Loucy (cell line): Measurements from ENCODE around the gene ATP10A.

Experiments
- EZH2phosphoT487 ChIP-seq: fragments of 200-600 bp; IDR thresholded peaks from 2 replicates; pipeline ENCODE4 v1.6.1; 2018; ENCODE audit warnings: antibody characterized with exemption, mild to moderate bottlenecking, moderate library complexity, borderline replicate concordance
- TF ChIP-seq, protein P1 (sequence below): fragments of 200-600 bp; sonication (generic); conservative IDR thresholded peaks from 2 replicates; pipeline ENCODE4 v1.5.1; 2014; ENCODE audit warnings: mild to moderate bottlenecking, antibody characterized with exemption, low read length

DNA sequence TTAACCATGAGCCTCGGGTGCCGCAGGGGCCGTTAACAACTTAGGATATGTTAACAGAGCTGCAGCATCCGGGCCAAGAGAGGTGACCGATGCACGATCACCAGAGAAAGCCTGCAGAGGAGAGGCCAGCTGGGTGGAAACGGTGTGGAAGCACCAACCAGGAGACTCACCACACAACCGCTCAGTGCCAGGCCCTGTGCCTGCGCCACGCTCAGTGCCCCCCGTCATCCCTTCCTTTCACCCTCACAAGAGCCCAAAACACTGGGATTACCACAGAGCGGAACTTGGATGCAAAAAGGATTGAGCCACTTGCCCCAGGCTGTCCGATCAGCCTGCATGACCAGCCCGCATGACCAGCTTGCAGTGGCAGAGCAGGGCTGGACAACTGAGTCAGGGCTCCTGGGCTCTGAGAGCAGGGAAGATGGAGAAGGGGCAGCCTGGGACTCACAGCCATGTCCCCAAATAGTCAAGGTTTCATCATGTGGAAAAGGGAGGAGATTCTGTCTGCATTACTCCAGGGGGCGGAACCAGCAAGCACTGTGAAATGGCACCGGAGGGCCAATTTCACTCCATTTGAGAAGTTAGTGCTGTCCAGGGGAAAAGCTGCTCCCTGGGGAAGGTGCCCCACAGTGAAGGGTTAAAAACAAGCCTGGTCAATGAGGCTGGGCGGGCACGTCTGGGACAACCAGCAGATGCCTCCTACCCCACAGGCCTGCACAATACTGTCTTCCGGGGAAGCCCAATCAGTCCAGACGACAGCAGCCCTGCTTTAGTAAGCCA lies 156.8 kb downstream of the ATP10A start:
- TF ChIP-seq, protein P1, sequence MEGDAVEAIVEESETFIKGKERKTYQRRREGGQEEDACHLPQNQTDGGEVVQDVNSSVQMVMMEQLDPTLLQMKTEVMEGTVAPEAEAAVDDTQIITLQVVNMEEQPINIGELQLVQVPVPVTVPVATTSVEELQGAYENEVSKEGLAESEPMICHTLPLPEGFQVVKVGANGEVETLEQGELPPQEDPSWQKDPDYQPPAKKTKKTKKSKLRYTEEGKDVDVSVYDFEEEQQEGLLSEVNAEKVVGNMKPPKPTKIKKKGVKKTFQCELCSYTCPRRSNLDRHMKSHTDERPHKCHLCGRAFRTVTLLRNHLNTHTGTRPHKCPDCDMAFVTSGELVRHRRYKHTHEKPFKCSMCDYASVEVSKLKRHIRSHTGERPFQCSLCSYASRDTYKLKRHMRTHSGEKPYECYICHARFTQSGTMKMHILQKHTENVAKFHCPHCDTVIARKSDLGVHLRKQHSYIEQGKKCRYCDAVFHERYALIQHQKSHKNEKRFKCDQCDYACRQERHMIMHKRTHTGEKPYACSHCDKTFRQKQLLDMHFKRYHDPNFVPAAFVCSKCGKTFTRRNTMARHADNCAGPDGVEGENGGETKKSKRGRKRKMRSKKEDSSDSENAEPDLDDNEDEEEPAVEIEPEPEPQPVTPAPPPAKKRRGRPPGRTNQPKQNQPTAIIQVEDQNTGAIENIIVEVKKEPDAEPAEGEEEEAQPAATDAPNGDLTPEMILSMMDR = no peak
- TF ChIP-seq EZH2phosphoT487 = no peak
